Mesothelial cell of epicardium (in vitro differentiated cells): Measurements from ENCODE around the gene ADAMTS17. TPM values are rescaled to one million over a fixed set of nuclear protein-coding genes. Genes with fewer than 3 reads are reported as not detected.
A peak's percentile ranks its signal among the peaks of the same experiment; 100 is the strongest.

Experiments
- DNase-seq, 2 experiments: peaks; one replicate each; pipeline ENCODE4 v3.0.0; 2021; ENCODE audit warnings: low spot score in 2 of 2; ENCODE audit not compliant: unreplicated experiment in 2 of 2
- H3K27ac Mint-ChIP-seq: 2 replicates; pipeline ENCODE4 v1.8.0; 2021; ENCODE audit warnings: mixed read lengths
- H3K27me3 Mint-ChIP-seq: 2 replicates; pipeline ENCODE4 v1.8.0; 2021; ENCODE audit warnings: low read depth, mixed read lengths
- H3K36me3 Mint-ChIP-seq: 2 replicates; pipeline ENCODE4 v1.8.0; 2021; ENCODE audit warnings: mixed read lengths
- H3K4me1 Mint-ChIP-seq: 2 replicates; pipeline ENCODE4 v1.8.0; 2021; ENCODE audit warnings: mixed read lengths
- H3K4me3 Mint-ChIP-seq: 2 replicates; pipeline ENCODE4 v1.8.0; 2021; ENCODE audit warnings: mild to moderate bottlenecking, moderate library complexity, mixed read lengths
- H3K9me3 Mint-ChIP-seq: 2 replicates; pipeline ENCODE4 v1.8.0; 2021; ENCODE audit warnings: mixed read lengths
- total RNA-seq: library from RNA; stranded (reverse); gene quantifications from 3 replicates; pipeline ENCODE4 v1.2.1, GENCODE V29; 2021
- TF ChIP-seq, protein P1 (sequence below): fragments of 200-600 bp; sonication (generic); IDR thresholded peaks from one replicate; pipeline ENCODE4 v1.5.0; 2021; ENCODE audit warnings: antibody characterized with exemption; ENCODE audit not compliant: unreplicated experiment

The ADAMTS17 gene
- total RNA-seq, 1 donor from 2014 or later, result 39.4 TPM

DNA sequence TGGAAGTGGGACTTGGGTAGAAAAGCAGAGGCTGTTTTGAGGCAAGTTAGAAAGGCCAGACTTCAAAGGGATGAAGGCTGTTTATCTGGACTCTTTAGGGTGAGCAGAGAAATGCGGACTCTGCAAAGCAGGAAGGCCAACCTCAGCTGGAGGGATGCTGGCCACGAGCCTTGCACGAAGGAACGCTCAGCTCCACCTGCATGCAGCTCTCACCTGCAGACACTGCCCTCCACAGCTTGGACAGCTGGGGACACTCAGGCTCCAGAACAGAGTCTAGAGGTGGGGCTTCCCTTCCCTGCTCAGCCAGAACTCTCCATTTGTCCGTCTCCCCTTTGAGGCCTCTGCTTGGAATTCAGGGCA lies 229.7 kb downstream of the ADAMTS17 start:
- Mint-ChIP-seq H3K4me3 (no peak overlapping the region), H3K4me1 (peaks cover 36% of the 10 kb centered on the region), H3K9me3 (no peaks in the 10 kb centered on the region)

DNA sequence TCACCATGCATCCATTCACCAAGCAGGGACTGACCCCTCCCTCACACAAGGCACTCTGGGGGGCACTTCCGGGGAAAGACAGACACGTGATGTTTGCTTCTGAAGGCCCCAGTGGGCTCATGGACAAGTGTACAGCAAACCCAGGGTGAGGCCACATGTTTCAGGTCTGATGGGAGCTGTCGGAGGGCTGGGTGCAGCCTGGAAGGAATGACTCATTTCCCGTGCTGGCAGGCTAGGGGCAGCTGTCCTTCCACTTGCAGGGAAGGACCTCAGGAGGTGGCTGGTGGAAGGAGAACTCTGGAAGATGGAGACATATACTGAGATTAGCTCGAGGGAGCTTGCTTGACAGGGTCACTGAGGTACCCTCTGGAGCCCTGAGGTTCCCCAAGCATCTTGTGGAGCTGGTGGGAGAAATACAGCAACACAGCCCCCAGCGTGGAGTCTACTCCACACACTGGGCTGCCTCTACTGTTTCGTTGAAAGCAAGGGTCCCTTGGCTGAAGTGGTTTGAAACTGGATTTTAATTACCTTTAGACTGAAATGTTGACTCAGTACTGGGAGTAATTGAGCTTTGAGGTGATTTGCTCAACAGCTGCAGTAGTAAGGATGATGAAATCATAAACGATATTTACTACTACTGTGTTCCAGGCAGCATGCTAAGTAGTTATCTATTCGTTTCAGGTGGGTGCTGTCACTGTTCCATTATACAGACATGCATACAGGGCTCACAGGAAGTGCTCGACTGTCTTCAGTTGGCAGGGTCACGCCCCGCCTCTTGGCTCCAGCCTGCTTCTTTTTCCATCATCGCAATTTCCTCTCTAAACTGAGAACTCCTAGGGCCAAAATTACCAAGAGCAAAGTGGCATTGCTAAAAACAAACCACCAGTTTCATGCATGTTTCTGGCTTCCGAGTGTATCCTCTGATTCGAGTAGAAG lies 230.4 kb downstream of the ADAMTS17 start:
- Mint-ChIP-seq H3K9me3 (no peaks in the 10 kb centered on the region), H3K27me3 (no peaks in the 10 kb centered on the region), H3K27ac (peak overlapping the region; percentile 69), H3K36me3 (peaks cover 28% of the 10 kb centered on the region), H3K4me1 (peaks cover 36% of the 10 kb centered on the region), H3K4me3 (no peak overlapping the region)
- TF ChIP-seq, protein P1, sequence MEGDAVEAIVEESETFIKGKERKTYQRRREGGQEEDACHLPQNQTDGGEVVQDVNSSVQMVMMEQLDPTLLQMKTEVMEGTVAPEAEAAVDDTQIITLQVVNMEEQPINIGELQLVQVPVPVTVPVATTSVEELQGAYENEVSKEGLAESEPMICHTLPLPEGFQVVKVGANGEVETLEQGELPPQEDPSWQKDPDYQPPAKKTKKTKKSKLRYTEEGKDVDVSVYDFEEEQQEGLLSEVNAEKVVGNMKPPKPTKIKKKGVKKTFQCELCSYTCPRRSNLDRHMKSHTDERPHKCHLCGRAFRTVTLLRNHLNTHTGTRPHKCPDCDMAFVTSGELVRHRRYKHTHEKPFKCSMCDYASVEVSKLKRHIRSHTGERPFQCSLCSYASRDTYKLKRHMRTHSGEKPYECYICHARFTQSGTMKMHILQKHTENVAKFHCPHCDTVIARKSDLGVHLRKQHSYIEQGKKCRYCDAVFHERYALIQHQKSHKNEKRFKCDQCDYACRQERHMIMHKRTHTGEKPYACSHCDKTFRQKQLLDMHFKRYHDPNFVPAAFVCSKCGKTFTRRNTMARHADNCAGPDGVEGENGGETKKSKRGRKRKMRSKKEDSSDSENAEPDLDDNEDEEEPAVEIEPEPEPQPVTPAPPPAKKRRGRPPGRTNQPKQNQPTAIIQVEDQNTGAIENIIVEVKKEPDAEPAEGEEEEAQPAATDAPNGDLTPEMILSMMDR, result no peak
- DNase-seq, result peak in 1 of 2 experiments; percentile 35

More for the DNA sequence above, 229.7 kb downstream of the ADAMTS17 start:
- peak overlapping the region; percentile 61 for H3K27ac Mint-ChIP-seq
- TF ChIP-seq, protein P1, result no peak
- no peaks in the 10 kb centered on the region for H3K27me3 Mint-ChIP-seq
- peaks cover 26% of the 10 kb centered on the region for H3K36me3 Mint-ChIP-seq
- DNase-seq, result no peak

- peaks cover 31% of the 10 kb centered on the region for H3K36me3 Mint-ChIP-seq
Observed at GRCh38 chr15:100109486-100110035, 232.2 kb downstream of the ADAMTS17 start.

GRCh38 chr15:100108846-100109245 lies 232.9 kb downstream of the ADAMTS17 start:
- Mint-ChIP-seq H3K27ac (no peak overlapping the region), H3K4me1 (peaks cover 22% of the 10 kb centered on the region), H3K4me3 (no peak overlapping the region)

More at GRCh38 chr15:100109486-100110035, 232.2 kb downstream of the ADAMTS17 start:
- H3K27ac Mint-ChIP-seq, result no peak overlapping the region
- H3K9me3 Mint-ChIP-seq, result no peaks in the 10 kb centered on the region
- peak in 1 of 2 experiments; percentile 17 for DNase-seq
- H3K27me3 Mint-ChIP-seq, result no peaks in the 10 kb centered on the region
- peaks cover 28% of the 10 kb centered on the region for H3K4me1 Mint-ChIP-seq
- TF ChIP-seq, protein P1, result no peak
- no peak overlapping the region for H3K4me3 Mint-ChIP-seq

DNA sequence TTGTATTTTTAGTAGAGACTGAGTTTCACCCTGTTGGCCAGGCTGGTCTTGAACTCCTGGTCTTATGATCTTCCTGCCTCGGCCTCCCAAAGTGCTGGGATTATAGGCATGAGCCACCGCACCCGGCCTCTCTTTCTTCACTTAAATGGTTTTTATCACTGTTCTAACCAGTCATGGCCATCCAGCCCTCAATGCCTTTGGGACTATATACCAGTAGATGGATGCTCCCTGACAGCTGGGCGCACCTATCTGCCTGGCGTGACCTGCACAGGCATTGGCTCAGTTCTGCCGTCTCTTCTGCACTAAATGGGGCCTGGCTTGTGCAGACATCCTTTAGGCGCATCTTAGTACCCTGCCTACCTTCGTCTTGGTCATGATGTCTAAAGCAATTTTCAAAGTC lies 233.4 kb downstream of the ADAMTS17 start:
- Mint-ChIP-seq H3K4me3 (no peak overlapping the region), H3K4me1 (peaks cover 20% of the 10 kb centered on the region), H3K27me3 (no peaks in the 10 kb centered on the region), H3K9me3 (no peaks in the 10 kb centered on the region), H3K27ac (no peak overlapping the region), H3K36me3 (peaks cover 34% of the 10 kb centered on the region)
- DNase-seq, result peak in 1 of 2 experiments; percentile 24
- TF ChIP-seq, protein P1, result no peak

More at GRCh38 chr15:100108846-100109245, 232.9 kb downstream of the ADAMTS17 start:
- TF ChIP-seq, protein P1, result no peak
- no peaks in the 10 kb centered on the region for H3K27me3 Mint-ChIP-seq
- H3K9me3 Mint-ChIP-seq, result no peaks in the 10 kb centered on the region
- peak in 1 of 2 experiments; percentile 30 for DNase-seq
- H3K36me3 Mint-ChIP-seq, result peaks cover 31% of the 10 kb centered on the region
